Measurements from ENCODE around the gene FANCD2.

FANCD2 gene

DNA sequence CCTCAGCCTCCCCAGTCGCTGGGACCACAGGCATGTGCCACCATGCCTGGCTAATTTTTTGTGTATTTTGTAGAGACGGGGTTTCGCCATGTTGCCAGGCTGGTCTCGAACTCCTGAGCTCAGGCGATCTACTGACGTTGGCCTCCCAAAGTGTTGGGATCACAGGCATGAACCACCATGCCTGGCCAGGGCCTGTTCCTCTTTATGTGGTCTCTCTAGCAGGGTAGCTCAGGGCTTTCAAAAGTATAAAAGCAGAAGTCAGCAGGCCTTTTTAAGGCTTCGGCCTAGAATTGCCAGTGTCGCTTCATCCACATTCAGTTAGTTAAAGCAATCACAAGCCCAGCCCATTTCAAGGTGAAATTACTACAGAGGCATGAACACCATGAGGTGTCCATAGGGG, 123.0 kb downstream of the FANCD2 start (continued):
- TF ChIP-seq ZNF23 (tag by site-specific recombination; IDR thresholded peaks at IDR 0.05; ENCODE audit: borderline replicate concordance) (no peak), ZNF391 (tag by site-specific recombination; IDR thresholded peaks at IDR 0.05; ENCODE audit: borderline replicate concordance, low read depth) (no peak)
- TF ChIP-seq, protein P1, sequence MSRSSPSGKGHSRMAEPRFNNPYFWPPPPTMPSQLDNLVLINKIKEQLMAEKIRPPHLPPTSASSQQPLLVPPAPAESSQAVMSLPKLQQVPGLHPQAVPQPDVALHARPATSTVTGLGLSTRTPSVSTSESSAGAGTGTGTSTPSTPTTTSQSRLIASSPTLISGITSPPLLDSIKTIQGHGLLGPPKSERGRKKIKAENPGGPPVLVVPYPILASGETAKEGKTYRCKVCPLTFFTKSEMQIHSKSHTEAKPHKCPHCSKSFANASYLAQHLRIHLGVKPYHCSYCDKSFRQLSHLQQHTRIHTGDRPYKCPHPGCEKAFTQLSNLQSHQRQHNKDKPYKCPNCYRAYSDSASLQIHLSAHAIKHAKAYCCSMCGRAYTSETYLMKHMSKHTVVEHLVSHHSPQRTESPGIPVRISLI (tag by site-specific recombination; IDR thresholded peaks at IDR 0.05), result no peak
- TF ChIP-seq, protein P2, sequence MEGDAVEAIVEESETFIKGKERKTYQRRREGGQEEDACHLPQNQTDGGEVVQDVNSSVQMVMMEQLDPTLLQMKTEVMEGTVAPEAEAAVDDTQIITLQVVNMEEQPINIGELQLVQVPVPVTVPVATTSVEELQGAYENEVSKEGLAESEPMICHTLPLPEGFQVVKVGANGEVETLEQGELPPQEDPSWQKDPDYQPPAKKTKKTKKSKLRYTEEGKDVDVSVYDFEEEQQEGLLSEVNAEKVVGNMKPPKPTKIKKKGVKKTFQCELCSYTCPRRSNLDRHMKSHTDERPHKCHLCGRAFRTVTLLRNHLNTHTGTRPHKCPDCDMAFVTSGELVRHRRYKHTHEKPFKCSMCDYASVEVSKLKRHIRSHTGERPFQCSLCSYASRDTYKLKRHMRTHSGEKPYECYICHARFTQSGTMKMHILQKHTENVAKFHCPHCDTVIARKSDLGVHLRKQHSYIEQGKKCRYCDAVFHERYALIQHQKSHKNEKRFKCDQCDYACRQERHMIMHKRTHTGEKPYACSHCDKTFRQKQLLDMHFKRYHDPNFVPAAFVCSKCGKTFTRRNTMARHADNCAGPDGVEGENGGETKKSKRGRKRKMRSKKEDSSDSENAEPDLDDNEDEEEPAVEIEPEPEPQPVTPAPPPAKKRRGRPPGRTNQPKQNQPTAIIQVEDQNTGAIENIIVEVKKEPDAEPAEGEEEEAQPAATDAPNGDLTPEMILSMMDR (tag by site-specific recombination; IDR thresholded peaks at IDR 0.05), result no peak

GRCh38 chr3:10150987-10151386, 124.8 kb downstream of the FANCD2 start:
- H3K27ac ChIP-seq (ENCODE audit: extremely low read depth, low read depth, low read length), result no peak overlapping the region
- TF ChIP-seq EGR2 (tag by site-specific recombination; IDR thresholded peaks at IDR 0.05; ENCODE audit: low read depth), result 0 out of 2 replicates have a peak, but pooled peaks have one; percentile 6
- TF ChIP-seq, protein P3, sequence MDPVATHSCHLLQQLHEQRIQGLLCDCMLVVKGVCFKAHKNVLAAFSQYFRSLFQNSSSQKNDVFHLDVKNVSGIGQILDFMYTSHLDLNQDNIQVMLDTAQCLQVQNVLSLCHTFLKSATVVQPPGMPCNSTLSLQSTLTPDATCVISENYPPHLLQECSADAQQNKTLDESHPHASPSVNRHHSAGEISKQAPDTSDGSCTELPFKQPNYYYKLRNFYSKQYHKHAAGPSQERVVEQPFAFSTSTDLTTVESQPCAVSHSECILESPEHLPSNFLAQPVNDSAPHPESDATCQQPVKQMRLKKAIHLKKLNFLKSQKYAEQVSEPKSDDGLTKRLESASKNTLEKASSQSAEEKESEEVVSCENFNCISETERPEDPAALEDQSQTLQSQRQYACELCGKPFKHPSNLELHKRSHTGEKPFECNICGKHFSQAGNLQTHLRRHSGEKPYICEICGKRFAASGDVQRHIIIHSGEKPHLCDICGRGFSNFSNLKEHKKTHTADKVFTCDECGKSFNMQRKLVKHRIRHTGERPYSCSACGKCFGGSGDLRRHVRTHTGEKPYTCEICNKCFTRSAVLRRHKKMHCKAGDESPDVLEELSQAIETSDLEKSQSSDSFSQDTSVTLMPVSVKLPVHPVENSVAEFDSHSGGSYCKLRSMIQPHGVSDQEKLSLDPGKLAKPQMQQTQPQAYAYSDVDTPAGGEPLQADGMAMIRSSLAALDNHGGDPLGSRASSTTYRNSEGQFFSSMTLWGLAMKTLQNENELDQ (tag by site-specific recombination; IDR thresholded peaks at IDR 0.05; ENCODE audit: low read depth), result no peak
- H3K36me3 ChIP-seq (ENCODE audit: control insufficient read depth in 2 of 2, insufficient read depth in 1 of 2, low read length in 2 of 2), result peaks cover 57 to 79% of the 10 kb centered on the region in 2 experiments
- ChIA-PET POLR2A (interaction anchor here (1.2 kb wide), 1 partner anchor 9 kb away, joined by 5 read pairs; the partner anchor contains the start of gene VHL), CTCF (interaction anchor here (1.0 kb wide), 1 partner anchor 12 kb away, joined by 5 read pairs; no protein-coding TSS in a partner anchor)
- no peaks in the 10 kb centered on the region for H3K9me3 ChIP-seq (ENCODE audit: control insufficient read depth, insufficient read depth, low read depth, low read length)
- no peaks in the 10 kb centered on the region for H3K4me1 ChIP-seq (ENCODE audit: control insufficient read depth, insufficient read depth, low read length)
- no peak overlapping the region for H3K4me3 ChIP-seq (ENCODE audit: low read depth, low read length)
